VCaP (cell line): ENCODE data around the gene DDX24.

Experiments
- H3K27ac ChIP-seq: fragments of 450-650 bp; 2 replicates; pipeline ENCODE4 v1.5.1; 2017
- CTCF ChIP-seq: fragments of 450-650 bp; conservative IDR thresholded peaks from 2 replicates; pipeline ENCODE4 v1.5.1; 2017; ENCODE audit warnings: mild to moderate bottlenecking, moderate library complexity

DDX24 gene

GRCh38 chr14:94031883-94032279 lies 49.1 kb downstream of the DDX24 start:
- no peak for TF ChIP-seq CTCF
- no peak overlapping the region for H3K27ac ChIP-seq

GRCh38 chr14:94031161-94031882 lies 49.7 kb downstream of the DDX24 start:
- TF ChIP-seq CTCF: no peak
- no peak overlapping the region for H3K27ac ChIP-seq

GRCh38 chr14:94030571-94030970 lies 50.4 kb downstream of the DDX24 start:
- no peak for TF ChIP-seq CTCF
- H3K27ac ChIP-seq: no peak overlapping the region

GRCh38 chr14:94029671-94030203 lies 51.3 kb downstream of the DDX24 start:
- no peak for TF ChIP-seq CTCF
- H3K27ac ChIP-seq: no peak overlapping the region

- no peak overlapping the region for H3K27ac ChIP-seq
- TF ChIP-seq CTCF: no peak
These were observed 51.7 kb downstream of the DDX24 start for GRCh38 chr14:94029265-94029664.

GRCh38 chr14:94028450-94028826 lies 52.6 kb downstream of the DDX24 start:
- no peak overlapping the region for H3K27ac ChIP-seq

More at GRCh38 chr14:94028450-94028826, 52.6 kb downstream of the DDX24 start:
- TF ChIP-seq CTCF: no peak
